T-cell (primary cell): ENCODE measurements around the gene SEMA3C. TPM values are rescaled to one million over a fixed set of nuclear protein-coding genes. Genes with fewer than 3 reads are reported as not detected.

Source experiments
- ATAC-seq, 4 experiments: fragments of 200-7000 bp in 3 of 4; fragments of 150-1000 bp in 1 of 4; cut with Tn5 transposase; replicated peaks in 1 of 4; 1 replicate in 3 of 4; 2 replicates in 1 of 4; pipeline ENCODE4 v1.10.0; 2021; ENCODE audit warnings: moderate library complexity in 3 of 4, mild to moderate bottlenecking in 2 of 4, moderate number of reproducible peaks in 1 of 4
- CTCF ChIA-PET, 2 donors: fragments of 300-600 bp; sonication (Branson Sonifier 250); formaldehyde crosslinking; loops; one replicate each; lab custom pipeline; 2022; ENCODE audit warnings: antibody characterized with exemption in 2 of 2; lab: Charles Lee
- POLR2A ChIA-PET, 2 donors: fragments of 300-600 bp; sonication (Branson Sonifier 250); formaldehyde crosslinking; loops; one replicate each; lab custom pipeline; 2022; ENCODE audit warnings: antibody characterized with exemption in 2 of 2; lab: Charles Lee
- DNase-seq, 35 experiments: peaks; one replicate each; pipeline versions ENCODE4 v3.0.0 to v3.0.0-alpha.2; 2013 to 2023
- H3K27ac ChIP-seq: one replicate; pipeline ENCODE4 v1.5.1; 2013; ENCODE audit warnings: low read length
- H3K27me3 ChIP-seq, 2 experiments: replicated peaks in 1 of 2; 1 replicate in 1 of 2; 2 replicates in 1 of 2; pipeline versions ENCODE4 v1.6.1 to v1.7.0; 2013; ENCODE audit warnings: low read length in 1 of 2, mixed read lengths in 1 of 2; ENCODE audit not compliant: control insufficient read depth in 2 of 2, insufficient read depth in 2 of 2; ENCODE audit errors: extremely low read depth in 1 of 2
- H3K36me3 ChIP-seq, 2 donors: 1 replicate in 1 of 2; 2 replicates in 1 of 2; pipeline versions ENCODE4 v1.6.1 to v1.7.0; 2013; ENCODE audit warnings: low read length in 1 of 2; ENCODE audit not compliant: control insufficient read depth in 2 of 2, insufficient read depth in 1 of 2; ENCODE audit errors: extremely low read depth in 1 of 2
- H3K4me1 ChIP-seq, 2 experiments: 1 replicate in 1 of 2; 2 replicates in 1 of 2; pipeline versions ENCODE4 v1.6.1 to v1.7.0; 2013; ENCODE audit warnings: low read length in 2 of 2, mixed read lengths in 1 of 2; ENCODE audit not compliant: insufficient read depth in 2 of 2, control insufficient read depth in 1 of 2; ENCODE audit errors: extremely low read depth in 1 of 2
- H3K4me3 ChIP-seq, 2 donors: 1 replicate in 1 of 2; 2 replicates in 1 of 2; pipeline versions ENCODE4 v1.5.1 to v1.7.0; 2013; ENCODE audit warnings: mild to moderate bottlenecking in 2 of 2, low read length in 1 of 2, moderate library complexity in 1 of 2; ENCODE audit not compliant: control insufficient read depth in 1 of 2; ENCODE audit errors: extremely low read depth in 1 of 2
- H3K9me3 ChIP-seq: 2 replicates; pipeline ENCODE4 v1.7.0; 2013
- H3K27ac Mint-ChIP-seq, 2 donors: one replicate each; pipeline ENCODE4 v1.8.0; 2020 to 2021; ENCODE audit warnings: mild to moderate bottlenecking in 2 of 2, mixed read lengths in 2 of 2
- H3K27me3 Mint-ChIP-seq, 2 donors: one replicate each; pipeline ENCODE4 v1.8.0; 2021 to 2022; ENCODE audit warnings: mixed read lengths in 2 of 2
- H3K36me3 Mint-ChIP-seq: one replicate; pipeline ENCODE4 v1.8.0; 2021; ENCODE audit warnings: mixed read lengths
- H3K4me1 Mint-ChIP-seq, 3 donors: one replicate each; pipeline ENCODE4 v1.8.0; 2020 to 2022; ENCODE audit warnings: mixed read lengths in 3 of 3, mild to moderate bottlenecking in 1 of 3
- H3K4me3 Mint-ChIP-seq, 3 donors: one replicate each; pipeline ENCODE4 v1.8.0; 2020 to 2022; ENCODE audit warnings: mild to moderate bottlenecking in 3 of 3, mixed read lengths in 3 of 3, moderate library complexity in 3 of 3
- H3K9me3 Mint-ChIP-seq, 3 donors: one replicate each; pipeline ENCODE4 v1.8.0; 2020 to 2022; ENCODE audit warnings: mixed read lengths in 3 of 3
- WGBS: methylation state at CpG from one replicate; pipeline ENCODE4 v1.1.5; 2013; ENCODE audit warnings: missing lambda C conversion rate; ENCODE audit not compliant: insufficient coverage; 5-methylcytosine and 5-hydroxymethylcytosine counted together
- total RNA-seq, 35 experiments: library from RNA in 6 of 35; stranded (reverse) in 6 of 35; fragments of 120-200 nt in 1 of 35; gene quantifications; one replicate each; pipeline versions ENCODE4 v1.2.1 to v1.2.4 and lab custom pipeline; 2013 to 2026

The SEMA3C gene
- total RNA-seq, 5 donors from 2014 or later (not counting 1 experiment from before 2014, with no cell fraction given) = 0.10 to 1.2 (median 0.23) TPM

DNA sequence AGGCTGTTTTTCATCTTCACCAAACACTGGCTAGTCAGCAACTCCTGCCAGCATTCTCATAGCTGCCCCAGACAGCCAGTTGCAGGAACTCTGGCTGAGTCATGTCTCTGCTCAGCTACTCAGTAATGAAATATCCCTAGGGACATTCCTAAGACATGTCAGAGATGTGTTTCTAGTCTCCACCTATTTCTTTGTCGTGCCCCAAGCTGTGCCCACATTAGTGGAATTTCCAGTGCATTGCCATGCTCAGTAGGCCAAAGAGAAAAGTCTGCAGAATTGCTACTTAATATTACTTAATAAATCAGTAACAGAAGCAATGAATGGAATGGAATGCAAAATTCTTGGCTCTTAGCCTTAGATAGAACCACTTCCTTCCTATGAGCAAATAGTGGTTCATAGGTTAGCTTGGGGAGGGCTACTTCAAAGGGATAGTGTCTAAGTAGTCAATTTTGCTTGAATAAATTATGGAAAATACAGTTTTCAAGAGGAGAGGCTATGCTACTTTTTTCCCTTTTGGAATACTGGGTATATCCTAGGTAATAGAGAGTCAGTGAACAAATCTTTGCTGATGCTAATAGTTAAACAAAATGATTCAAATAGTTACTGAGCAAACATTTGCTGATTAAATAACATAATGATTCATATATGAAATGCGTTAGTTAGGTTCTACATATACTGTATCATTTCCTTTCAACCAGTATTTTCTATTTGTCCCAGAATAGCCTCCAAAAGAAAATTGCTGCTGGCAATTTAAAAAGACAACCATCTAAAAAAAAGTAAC is 23.6 kb upstream of the SEMA3C start:
- ChIA-PET POLR2A (no interaction called here), CTCF (no interaction called here)
- Mint-ChIP-seq H3K27me3 (no peaks in the 10 kb centered on the region), H3K36me3 (no peaks in the 10 kb centered on the region), H3K4me1 (no peaks in the 10 kb centered on the region), H3K4me3 (no peak overlapping the region), H3K27ac (no peak overlapping the region), H3K9me3 (peaks cover 4 to 16% (median 9%) of the 10 kb centered on the region in 3 donors)
- Histone ChIP-seq H3K9me3 (no peaks in the 10 kb centered on the region), H3K36me3 (no peaks in the 10 kb centered on the region), H3K4me3 (no peak overlapping the region), H3K27me3 (no peaks in the 10 kb centered on the region), H3K27ac (no peak overlapping the region), H3K4me1 (no peaks in the 10 kb centered on the region)
- ATAC-seq (no peak), DNase-seq (no peak)
- WGBS = no CpG with 5 or more reads among the region's 2 CpGs

DNA sequence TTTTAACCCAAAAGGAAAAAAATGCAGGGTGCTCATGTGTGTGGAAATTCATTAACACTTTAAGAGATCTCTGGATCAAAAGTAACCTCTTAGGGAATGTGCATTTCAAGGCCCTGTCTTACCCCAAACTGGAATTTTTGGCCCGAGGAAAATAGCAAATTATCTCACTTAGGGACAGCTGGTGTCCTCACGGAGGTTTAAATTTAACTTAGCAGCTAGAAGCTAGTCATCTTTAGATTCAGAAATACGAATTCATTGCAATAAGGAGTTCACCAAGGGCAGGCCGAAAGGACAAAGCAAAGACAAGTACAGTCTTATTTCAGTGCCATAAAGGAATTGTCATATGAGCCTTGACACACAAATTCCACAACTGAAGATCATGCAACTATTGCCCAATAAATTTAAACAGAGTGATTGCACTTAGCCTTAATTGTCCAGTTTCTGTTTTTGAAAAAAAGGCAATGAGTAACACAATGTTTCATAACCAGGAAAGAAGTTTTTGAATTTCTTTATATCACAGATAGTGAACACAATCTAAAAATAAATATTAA is 22.4 kb upstream of the SEMA3C start:
- ChIA-PET CTCF (no interaction called here), POLR2A (no interaction called here)
- H3K9me3 ChIP-seq = no peaks in the 10 kb centered on the region
- no peak overlapping the region for H3K4me3 Mint-ChIP-seq
- WGBS = 54% methylated on average over 3 of the region's 4 CpGs
- no peaks in the 10 kb centered on the region for H3K27me3 Mint-ChIP-seq
- no peaks in the 10 kb centered on the region for H3K36me3 ChIP-seq
- no peaks in the 10 kb centered on the region for H3K4me1 Mint-ChIP-seq
- DNase-seq (no peak), ATAC-seq (no peak)
- no peaks in the 10 kb centered on the region for H3K36me3 Mint-ChIP-seq
- H3K27ac ChIP-seq = no peak overlapping the region
- H3K27me3 ChIP-seq = no peaks in the 10 kb centered on the region
- peaks cover 4 to 18% (median 9%) of the 10 kb centered on the region in 3 donors for H3K9me3 Mint-ChIP-seq
- H3K27ac Mint-ChIP-seq = no peak overlapping the region
- H3K4me3 ChIP-seq = no peak overlapping the region
- H3K4me1 ChIP-seq = no peaks in the 10 kb centered on the region

DNA sequence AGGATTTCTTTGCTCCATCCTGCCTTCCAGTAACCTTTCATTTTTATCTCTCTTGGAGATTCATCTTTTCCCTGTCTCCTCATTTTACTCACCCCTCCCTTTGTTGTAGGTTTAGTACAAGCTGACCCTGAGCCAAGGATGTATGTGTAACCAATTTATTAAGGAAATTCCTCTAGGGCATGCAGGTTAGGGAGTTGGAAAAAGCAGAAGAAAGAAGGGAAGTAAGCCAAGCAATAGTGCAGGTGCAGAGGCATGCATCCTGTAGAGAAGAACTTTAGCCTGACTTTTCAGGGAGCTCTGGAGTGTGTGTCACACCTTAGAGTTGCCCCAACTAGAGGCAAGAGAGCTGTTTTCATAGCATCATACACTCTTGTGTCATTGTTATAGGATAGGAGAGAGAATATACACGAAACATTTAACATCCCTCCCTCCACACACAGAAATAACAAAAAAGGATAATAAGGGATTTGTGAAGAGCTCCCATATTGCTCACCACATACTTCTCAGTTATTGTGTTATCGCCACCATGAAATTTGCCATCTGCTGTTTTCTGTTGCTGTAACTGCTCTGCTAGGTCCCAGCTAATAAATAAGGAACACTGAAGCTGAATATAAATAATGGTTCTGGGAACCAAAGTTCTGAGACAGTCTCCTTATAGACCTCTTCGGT is 21.8 kb upstream of the SEMA3C start:
- no peaks in the 10 kb centered on the region for H3K36me3 Mint-ChIP-seq
- ChIA-PET POLR2A (no interaction called here), CTCF (no interaction called here)
- no peak overlapping the region for H3K4me3 ChIP-seq
- H3K4me3 Mint-ChIP-seq = no peak overlapping the region
- no peaks in the 10 kb centered on the region for H3K36me3 ChIP-seq
- no peak overlapping the region for H3K27ac Mint-ChIP-seq
- no peaks in the 10 kb centered on the region for H3K4me1 ChIP-seq
- H3K4me1 Mint-ChIP-seq = no peaks in the 10 kb centered on the region
- H3K27me3 Mint-ChIP-seq = no peaks in the 10 kb centered on the region
- DNase-seq = no peak
- no peaks in the 10 kb centered on the region for H3K27me3 ChIP-seq
- WGBS = no CpG with 5 or more reads among the region's 3 CpGs
- no peak overlapping the region for H3K27ac ChIP-seq
- H3K9me3 Mint-ChIP-seq = peaks cover 4 to 20% (median 9%) of the 10 kb centered on the region in 3 donors
- H3K9me3 ChIP-seq = no peaks in the 10 kb centered on the region
- ATAC-seq = no peak

DNA sequence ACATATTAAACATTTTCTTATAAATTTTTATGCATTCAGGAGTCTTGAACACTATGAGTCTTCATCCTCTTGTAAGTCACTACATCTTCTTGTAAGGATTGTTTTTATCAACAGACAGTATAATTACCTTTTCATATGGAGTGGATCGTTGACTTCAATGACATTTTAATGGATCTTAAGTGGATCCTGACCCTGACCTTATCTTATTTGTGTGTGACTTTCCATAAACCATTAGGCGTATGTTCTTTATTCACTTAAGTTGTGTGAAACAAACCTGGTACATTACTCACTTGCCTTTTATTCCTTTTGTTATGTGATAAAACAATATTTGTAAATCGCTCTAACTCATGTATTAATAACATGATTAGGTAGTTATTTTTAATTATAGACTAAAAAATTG is 18.5 kb upstream of the SEMA3C start:
- ChIA-PET CTCF (no interaction called here), POLR2A (no interaction called here)
- Histone ChIP-seq H3K9me3 (no peaks in the 10 kb centered on the region), H3K4me3 (no peak overlapping the region), H3K27me3 (no peaks in the 10 kb centered on the region), H3K4me1 (no peaks in the 10 kb centered on the region), H3K27ac (no peak overlapping the region), H3K36me3 (no peaks in the 10 kb centered on the region)
- H3K27me3 Mint-ChIP-seq = no peaks in the 10 kb centered on the region
- no peaks in the 10 kb centered on the region for H3K4me1 Mint-ChIP-seq
- no peak for ATAC-seq
- H3K27ac Mint-ChIP-seq = no peak overlapping the region
- no peak for DNase-seq
- no peak overlapping the region for H3K4me3 Mint-ChIP-seq
- no peaks in the 10 kb centered on the region for H3K36me3 Mint-ChIP-seq
- WGBS = no CpG with 5 or more reads among the region's 3 CpGs
- H3K9me3 Mint-ChIP-seq = peaks cover 0 to 21% (median 6%) of the 10 kb centered on the region in 3 donors

DNA sequence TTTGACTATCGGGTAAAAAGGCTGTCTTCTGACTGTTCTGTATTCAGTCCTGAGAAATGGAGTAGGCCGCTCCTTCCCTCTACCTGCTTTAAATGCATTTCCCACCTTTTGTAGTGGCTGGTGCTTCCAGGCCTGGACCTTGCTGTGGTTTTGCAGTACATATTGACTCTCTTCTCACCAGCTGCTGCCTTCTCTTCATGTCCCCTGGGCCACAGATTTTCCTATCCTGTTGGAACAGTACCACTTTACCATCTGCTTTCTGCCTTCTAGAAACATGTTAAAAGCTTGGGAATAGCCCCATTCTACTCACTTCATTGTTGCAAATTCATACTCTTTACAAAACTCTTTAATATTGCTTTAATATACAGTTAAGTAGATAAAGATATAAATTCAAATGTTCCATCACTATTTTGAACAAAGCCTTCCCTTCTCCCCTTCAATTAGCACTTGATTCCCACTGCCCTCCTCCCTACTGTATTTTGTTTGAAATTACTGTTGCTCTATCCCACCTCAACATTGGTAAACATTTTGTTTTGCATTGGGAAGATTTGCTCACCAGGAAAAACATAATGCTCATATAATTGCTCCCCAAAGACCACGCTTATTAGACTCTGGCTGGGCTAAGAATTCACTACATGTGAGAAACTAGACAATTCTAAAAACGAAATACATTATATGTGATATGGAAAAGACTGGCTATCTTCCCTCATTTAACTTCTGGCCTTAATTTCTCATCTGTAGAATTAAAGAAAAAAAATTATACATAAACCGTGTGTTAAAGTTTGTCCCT is 17.3 kb upstream of the SEMA3C start:
- Mint-ChIP-seq H3K36me3 (no peaks in the 10 kb centered on the region), H3K27ac (no peak overlapping the region)

DNA sequence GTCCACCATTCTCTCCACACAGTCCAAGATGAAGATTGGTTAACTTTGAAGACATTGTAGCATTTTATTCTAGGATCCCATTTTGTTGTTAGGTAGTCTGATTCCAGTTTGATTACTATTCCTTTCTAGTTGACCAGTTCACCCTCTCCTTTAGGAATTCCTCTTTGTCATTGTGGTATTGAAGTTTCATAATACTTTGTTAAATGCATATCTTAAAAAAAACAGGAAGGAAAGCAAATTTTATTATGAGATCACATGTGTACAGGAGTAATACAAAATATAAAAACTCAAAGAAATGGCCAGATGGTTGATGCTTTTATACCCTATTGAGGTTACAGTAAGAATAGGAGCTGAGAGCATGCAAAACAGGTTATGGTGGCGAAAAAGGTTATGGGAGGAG is 15.5 kb upstream of the SEMA3C start:
- H3K27me3 Mint-ChIP-seq = no peaks in the 10 kb centered on the region
- ChIA-PET CTCF (no interaction called here), POLR2A (no interaction called here)
- Histone ChIP-seq H3K4me3 (no peak overlapping the region), H3K36me3 (no peaks in the 10 kb centered on the region), H3K27ac (no peak overlapping the region), H3K9me3 (no peaks in the 10 kb centered on the region), H3K27me3 (no peaks in the 10 kb centered on the region), H3K4me1 (no peaks in the 10 kb centered on the region)
- peaks cover 0 to 17% (median 5%) of the 10 kb centered on the region in 3 donors for H3K9me3 Mint-ChIP-seq
- no peaks in the 10 kb centered on the region for H3K36me3 Mint-ChIP-seq
- WGBS = no CpG with 5 or more reads among the region's 1 CpG
- DNase-seq (no peak), ATAC-seq (no peak)
- H3K27ac Mint-ChIP-seq = no peak overlapping the region
- no peak overlapping the region for H3K4me3 Mint-ChIP-seq
- H3K4me1 Mint-ChIP-seq = no peaks in the 10 kb centered on the region

More for the DNA sequence above, 17.3 kb upstream of the SEMA3C start:
- no peak overlapping the region for H3K4me3 Mint-ChIP-seq
- peaks cover 0 to 18% (median 5%) of the 10 kb centered on the region in 3 donors for H3K9me3 Mint-ChIP-seq
- H3K36me3 ChIP-seq = no peaks in the 10 kb centered on the region
- 100% methylated on average over 1 of the region's 5 CpGs for WGBS
- DNase-seq = no peak
- H3K4me1 ChIP-seq = no peaks in the 10 kb centered on the region
- no peaks in the 10 kb centered on the region for H3K27me3 Mint-ChIP-seq
- no peak for ATAC-seq
- ChIA-PET POLR2A (no interaction called here), CTCF (no interaction called here)
- H3K4me3 ChIP-seq = no peak overlapping the region
- no peak overlapping the region for H3K27ac ChIP-seq
- no peaks in the 10 kb centered on the region for H3K9me3 ChIP-seq
- no peaks in the 10 kb centered on the region for H3K27me3 ChIP-seq
- H3K4me1 Mint-ChIP-seq = no peaks in the 10 kb centered on the region
